Measurements from ENCODE around the gene ELMO3. TPM values are rescaled to one million over a fixed set of nuclear protein-coding genes. Genes with fewer than 3 reads are reported as not detected.

Gene ELMO3
- total and polyA plus RNA-seq, 2 of the 4 experiments (the other 2 are of a cell fraction), result 0.36 to 1.6 TPM

DNA sequence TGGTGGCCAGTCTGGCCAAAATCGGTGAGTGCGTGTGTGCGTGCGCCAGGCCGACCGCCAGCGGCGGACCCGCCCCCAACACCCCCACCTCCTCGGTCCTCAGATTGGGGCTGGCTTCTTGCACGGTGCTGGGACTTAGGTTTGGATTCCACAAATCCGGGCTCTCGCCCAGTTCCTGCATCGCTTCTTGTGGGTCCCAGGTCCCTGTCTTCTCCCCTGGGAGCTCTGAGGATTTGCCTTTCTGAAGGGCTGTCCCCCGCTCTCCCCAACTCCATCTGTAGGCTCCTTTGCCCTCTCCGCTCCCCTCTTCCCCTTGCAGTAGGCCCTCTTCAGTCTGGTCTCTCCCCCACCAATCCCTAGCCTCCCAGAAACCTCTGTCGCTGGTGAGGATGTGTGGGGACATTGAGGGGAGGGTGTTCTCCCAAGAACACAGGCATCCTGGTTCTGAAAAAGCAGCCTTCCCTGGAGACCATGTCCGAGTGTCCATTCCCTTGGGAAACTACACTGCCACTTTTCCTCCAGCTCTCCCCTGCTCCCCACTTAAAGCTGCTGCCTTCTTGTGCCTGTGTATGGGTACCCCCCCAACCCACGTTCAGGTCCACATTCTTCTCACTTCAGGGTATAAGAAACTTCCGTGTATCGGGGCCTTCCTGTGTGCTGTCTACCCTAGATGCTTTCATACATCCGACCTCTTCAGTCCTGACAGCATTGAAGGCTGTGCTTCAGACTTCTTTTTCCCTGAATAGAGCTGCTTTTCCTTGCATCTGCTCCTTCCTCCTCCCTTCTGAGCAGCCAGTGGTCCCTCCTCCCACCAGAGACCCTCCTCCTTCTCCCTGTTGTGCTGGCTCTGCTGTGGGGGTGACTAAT is 50.5 kb downstream of the ELMO3 start:
- Histone ChIP-seq H3K23ac (ENCODE audit: low read depth, low read length) (peak overlapping the region; percentile 88), H3K79me1 (ENCODE audit: low read depth in 1 of 2, low read length in 2 of 2) (peaks cover 3 to 44% of the 10 kb centered on the region in 2 experiments; a peak in 3 of 4 replicates), H4K8ac (ENCODE audit: low read depth in 2 of 2, low read length in 2 of 2) (peak overlapping the region; percentile 35 to 83; a peak in 3 of 4 replicates), H3K18ac (ENCODE audit: low read depth, low read length) (no peak overlapping the region), H3K4ac (ENCODE audit: low read depth, low read length) (peak overlapping the region; percentile 51), H2BK120ac (ENCODE audit: low read depth, low read length) (peak overlapping the region; percentile 4), H3K27ac (ENCODE audit: insufficient read depth, low read length) (peak overlapping the region; percentile 48; the same call in 1 of the 2 replicates), H2AFZ (replicated peaks; ENCODE audit: low read length, poor library complexity) (peak overlapping the region; percentile 90), H3K4me1 (ENCODE audit: control insufficient read depth, insufficient read depth, low read length) (peaks cover 29% of the 10 kb centered on the region), H3K9me1 (ENCODE audit: insufficient read depth, low read length) (peaks cover 15% of the 10 kb centered on the region), H2BK5ac (ENCODE audit: low read depth, low read length, poor library complexity, severe bottlenecking) (peak overlapping the region; percentile 11), H3K4me3 (ENCODE audit: insufficient read depth, low read depth, low read length) (peak overlapping the region; percentile 59), H2AK9ac (replicated peaks; ENCODE audit: low read depth, low read length, poor library complexity) (peak overlapping the region; percentile 83), H2BK15ac (ENCODE audit: low read depth, low read length) (peak overlapping the region; percentile 19; the same call in 1 of the 3 replicates), H3K9ac (ENCODE audit: low read depth, low read length) (peak overlapping the region; percentile 55), H3K36me3 (ENCODE audit: control insufficient read depth, insufficient read depth, low read length) (no peaks in the 10 kb centered on the region), H3K27me3 (ENCODE audit: control insufficient read depth, insufficient read depth, low read length) (no peaks in the 10 kb centered on the region), H4K5ac (ENCODE audit: low read depth, low read length) (peak overlapping the region; percentile 66), H3K14ac (replicated peaks; ENCODE audit: low read depth, low read length) (peak overlapping the region; percentile 67), H4K20me1 (ENCODE audit: insufficient read depth, low read length) (no peaks in the 10 kb centered on the region; the same call in 1 of the 2 replicates), H3K56ac (ENCODE audit: extremely low read depth, insufficient read depth, low read length) (peak overlapping the region; percentile 49; the same call in 1 of the 2 replicates), H3K9me3 (ENCODE audit: control insufficient read depth, insufficient read depth, low read length) (no peaks in the 10 kb centered on the region), H2BK20ac (ENCODE audit: low read depth, low read length) (0 out of 2 replicates have a peak overlapping the region, but pooled peaks have one; percentile 0), H4K91ac (ENCODE audit: insufficient read depth, low read depth, low read length) (peak overlapping the region; percentile 30), H2AK5ac (ENCODE audit: low read depth, low read length) (peak overlapping the region; percentile 30), H3K4me2 (ENCODE audit: low read depth, low read length) (peak overlapping the region; percentile 78)
- dilution Hi-C loops (cut with HindIII; ENCODE audit: low sequenced_read_pairs, unreplicated experiment), result no loop called here
- peak; percentile 35 for DNase-seq
- 1% methylated on average over 12 of the region's 22 CpGs; no CpG with 5 or more reads in 1 of the 2 experiments for WGBS, 2 experiments (ENCODE audit: extremely low coverage in 2 of 2, insufficient read length in 1 of 2)
- POLR2A ChIA-PET (ENCODE audit: unreplicated experiment), result interaction anchor here (0.6 to 0.7 kb wide), 2 partner anchors 11 to 205 kb away, joined by 3 read pairs; no protein-coding TSS in a partner anchor
- in situ Hi-C loops (cut with MboI; ENCODE audit: low sequenced_read_pairs), result loop anchor here (10.0 kb wide), 1 partner anchor 205 kb away; no protein-coding TSS in a partner anchor
- CTCF ChIA-PET, result interaction anchor here (1.4 kb wide), 1 partner anchor 11 kb away, joined by 4 read pairs; no protein-coding TSS in a partner anchor
- ATAC-seq (ENCODE audit: low read depth), result no peak
- intact Hi-C loops (cut with micrococcal nuclease), result loop anchor here (5.0 kb wide), 1 partner anchor 143 kb away; the partner anchor contains the start of gene TPPP3
- TF ChIP-seq MAFK (IDR thresholded peaks at IDR 0.05; ENCODE audit: low read depth, low read length), result no peak
- no peak for TF ChIP-seq FOS (IDR thresholded peaks at IDR 0.05; ENCODE audit: low read depth, low read length)
- TF ChIP-seq, protein P1, sequence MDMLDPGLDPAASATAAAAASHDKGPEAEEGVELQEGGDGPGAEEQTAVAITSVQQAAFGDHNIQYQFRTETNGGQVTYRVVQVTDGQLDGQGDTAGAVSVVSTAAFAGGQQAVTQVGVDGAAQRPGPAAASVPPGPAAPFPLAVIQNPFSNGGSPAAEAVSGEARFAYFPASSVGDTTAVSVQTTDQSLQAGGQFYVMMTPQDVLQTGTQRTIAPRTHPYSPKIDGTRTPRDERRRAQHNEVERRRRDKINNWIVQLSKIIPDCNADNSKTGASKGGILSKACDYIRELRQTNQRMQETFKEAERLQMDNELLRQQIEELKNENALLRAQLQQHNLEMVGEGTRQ (IDR thresholded peaks at IDR 0.05; ENCODE audit: low read depth, low read length), result no peak
- TF ChIP-seq NFE2L2 (IDR thresholded peaks at IDR 0.05; ENCODE audit: low read depth, low read length), result no peak
- TF ChIP-seq, protein P2, sequence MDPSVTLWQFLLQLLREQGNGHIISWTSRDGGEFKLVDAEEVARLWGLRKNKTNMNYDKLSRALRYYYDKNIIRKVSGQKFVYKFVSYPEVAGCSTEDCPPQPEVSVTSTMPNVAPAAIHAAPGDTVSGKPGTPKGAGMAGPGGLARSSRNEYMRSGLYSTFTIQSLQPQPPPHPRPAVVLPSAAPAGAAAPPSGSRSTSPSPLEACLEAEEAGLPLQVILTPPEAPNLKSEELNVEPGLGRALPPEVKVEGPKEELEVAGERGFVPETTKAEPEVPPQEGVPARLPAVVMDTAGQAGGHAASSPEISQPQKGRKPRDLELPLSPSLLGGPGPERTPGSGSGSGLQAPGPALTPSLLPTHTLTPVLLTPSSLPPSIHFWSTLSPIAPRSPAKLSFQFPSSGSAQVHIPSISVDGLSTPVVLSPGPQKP (IDR thresholded peaks at IDR 0.05; ENCODE audit: borderline replicate concordance, low read depth, low read length), result no peak
- no peak for TF ChIP-seq RFX5 (IDR thresholded peaks at IDR 0.05; ENCODE audit: low read depth, low read length)
- no peak for TF ChIP-seq SMC3 (IDR thresholded peaks at IDR 0.05; ENCODE audit: low read depth, low read length)
- TF ChIP-seq CEBPB (IDR thresholded peaks at IDR 0.05; ENCODE audit: low read depth, low read length), result no peak
- TF ChIP-seq, protein P3, sequence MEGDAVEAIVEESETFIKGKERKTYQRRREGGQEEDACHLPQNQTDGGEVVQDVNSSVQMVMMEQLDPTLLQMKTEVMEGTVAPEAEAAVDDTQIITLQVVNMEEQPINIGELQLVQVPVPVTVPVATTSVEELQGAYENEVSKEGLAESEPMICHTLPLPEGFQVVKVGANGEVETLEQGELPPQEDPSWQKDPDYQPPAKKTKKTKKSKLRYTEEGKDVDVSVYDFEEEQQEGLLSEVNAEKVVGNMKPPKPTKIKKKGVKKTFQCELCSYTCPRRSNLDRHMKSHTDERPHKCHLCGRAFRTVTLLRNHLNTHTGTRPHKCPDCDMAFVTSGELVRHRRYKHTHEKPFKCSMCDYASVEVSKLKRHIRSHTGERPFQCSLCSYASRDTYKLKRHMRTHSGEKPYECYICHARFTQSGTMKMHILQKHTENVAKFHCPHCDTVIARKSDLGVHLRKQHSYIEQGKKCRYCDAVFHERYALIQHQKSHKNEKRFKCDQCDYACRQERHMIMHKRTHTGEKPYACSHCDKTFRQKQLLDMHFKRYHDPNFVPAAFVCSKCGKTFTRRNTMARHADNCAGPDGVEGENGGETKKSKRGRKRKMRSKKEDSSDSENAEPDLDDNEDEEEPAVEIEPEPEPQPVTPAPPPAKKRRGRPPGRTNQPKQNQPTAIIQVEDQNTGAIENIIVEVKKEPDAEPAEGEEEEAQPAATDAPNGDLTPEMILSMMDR (conservative IDR thresholded peaks at IDR 0.05; ENCODE audit: low read depth, low read length), result no peak
- TF ChIP-seq POLR2A (IDR thresholded peaks at IDR 0.05; ENCODE audit: low read depth, low read length), result no peak
- no peak for TF ChIP-seq CHD1 (IDR thresholded peaks at IDR 0.05; ENCODE audit: low read depth, low read length)
- TF ChIP-seq MAZ (IDR thresholded peaks at IDR 0.05; ENCODE audit: borderline replicate concordance, low read depth, low read length), result no peak; the same call in 1 of the 2 replicates
- TF ChIP-seq BHLHE40 (IDR thresholded peaks at IDR 0.05; ENCODE audit: low read depth, low read length), result no peak
- BruUV-seq (replicated peaks), result no TSS peak

All from IMR-90 (cell line).